HG03571 (cell line): ENCODE data around the gene IGDCC3.

ENCODE experiments used
- ATAC-seq: cut with Tn5 transposase; IDR thresholded peaks from one replicate; pipeline ENCODE4 v1.9.1; 2021; ENCODE audit not compliant: unreplicated experiment

Gene IGDCC3

GRCh38 chr15:65300924-65301441, 76.8 kb downstream of the IGDCC3 start:
- no peak for ATAC-seq

GRCh38 chr15:65298731-65299130, 79.1 kb downstream of the IGDCC3 start:
- no peak for ATAC-seq

GRCh38 chr15:65292938-65293518, 84.8 kb downstream of the IGDCC3 start:
- no peak for ATAC-seq

DNA sequence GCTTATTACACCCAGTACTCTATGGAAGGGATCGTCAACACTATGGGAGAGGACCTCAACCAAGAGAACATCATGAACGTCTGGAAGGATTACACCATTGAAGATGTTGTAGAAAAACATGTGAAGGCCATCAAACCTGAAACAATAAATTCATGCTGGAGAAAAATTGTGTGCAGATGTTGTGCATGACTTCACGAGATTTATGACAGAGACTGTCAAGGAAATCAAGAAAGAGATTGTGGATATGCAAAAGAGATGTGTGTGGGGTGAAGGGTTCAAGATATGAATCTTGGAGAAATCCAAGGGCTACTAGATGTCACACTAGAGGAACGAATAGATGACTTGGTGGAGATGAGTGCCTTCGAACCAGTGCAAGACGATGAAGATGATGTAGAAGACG, 87.6 kb downstream of the IGDCC3 start:
- ATAC-seq, result no peak

DNA sequence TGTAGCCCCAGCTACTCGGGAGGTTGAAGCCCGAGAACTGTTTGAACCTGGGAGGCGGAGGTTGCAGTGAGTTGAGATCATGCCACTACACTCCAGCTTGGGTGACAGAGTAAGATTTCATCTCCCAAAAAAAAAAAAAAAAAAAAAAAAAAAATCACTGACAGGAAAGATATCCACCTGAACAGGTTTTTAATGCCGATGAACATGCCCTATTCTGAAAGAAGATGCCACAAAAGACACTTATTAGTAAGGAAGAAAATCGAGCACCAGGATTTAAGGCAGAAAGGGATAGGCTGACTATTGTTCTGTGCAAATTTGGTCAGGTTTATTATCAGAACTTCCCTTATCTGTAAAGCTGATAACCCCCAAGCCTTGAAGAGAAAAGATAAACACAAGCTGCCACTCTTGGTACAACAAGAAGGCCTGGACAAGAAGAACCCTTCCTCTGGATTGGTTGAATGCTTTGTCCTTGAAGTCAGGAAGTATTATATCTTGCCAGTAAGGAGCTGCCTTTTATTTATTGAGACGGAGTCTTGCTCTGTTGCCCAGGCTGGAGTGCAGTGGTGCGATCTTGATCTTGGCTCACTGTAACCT, 88.4 kb downstream of the IGDCC3 start:
- no peak for ATAC-seq

DNA sequence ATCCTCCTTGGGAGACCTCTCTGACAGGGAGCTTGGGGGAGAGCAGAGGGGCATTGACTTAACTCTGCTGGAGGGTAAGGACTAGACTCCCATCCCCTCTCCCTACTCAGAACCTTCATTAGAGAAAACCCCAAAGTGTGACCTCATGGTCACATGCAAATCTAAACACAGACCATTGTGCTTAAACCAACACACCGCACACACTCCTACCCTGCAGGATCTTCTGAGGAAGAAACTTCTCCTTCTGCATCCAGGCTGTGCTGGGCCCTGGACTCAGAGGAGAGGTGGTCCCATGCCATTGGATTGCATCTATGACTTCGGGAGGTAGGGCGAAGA, 90.3 kb downstream of the IGDCC3 start:
- ATAC-seq, result no peak

DNA sequence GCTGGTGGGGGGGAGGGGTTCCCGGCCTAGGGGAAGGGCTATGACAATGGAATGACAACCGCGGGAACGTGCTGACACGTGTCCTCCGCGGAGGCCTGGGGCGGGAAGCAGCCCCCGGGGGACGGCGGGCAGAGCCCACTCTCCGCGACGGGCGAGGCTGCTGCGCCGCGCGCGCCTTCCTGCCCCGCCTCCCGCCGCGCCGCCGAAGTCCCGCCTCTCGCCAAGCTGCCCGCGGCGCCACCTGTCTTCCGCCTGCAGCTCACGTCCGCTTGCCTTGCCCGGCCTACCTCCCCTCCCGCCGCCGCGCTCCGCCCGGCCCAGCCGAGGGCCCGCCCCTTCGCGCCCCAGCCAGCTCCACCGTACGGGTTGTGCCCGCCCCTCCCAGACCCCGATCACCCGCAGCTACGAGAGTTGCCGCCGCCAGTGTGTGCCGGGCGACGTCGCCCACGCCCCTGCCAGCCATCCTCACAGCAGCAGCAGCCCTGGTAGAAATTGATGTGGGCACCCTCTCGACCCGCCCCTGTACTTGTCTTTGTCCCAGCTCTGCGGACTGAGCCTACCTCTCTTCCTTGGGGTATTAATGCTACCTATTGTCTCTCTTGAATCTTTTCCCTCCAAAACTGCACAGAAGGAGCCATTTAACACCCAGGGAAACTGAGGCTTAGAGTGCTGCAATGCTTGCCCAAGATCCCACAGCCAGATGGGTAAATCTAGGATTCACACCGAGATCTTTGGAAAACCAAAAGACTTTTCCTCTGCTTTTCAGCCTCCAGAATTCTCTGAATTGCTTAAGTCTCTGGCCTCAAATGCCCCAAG, 90.9 kb downstream of the IGDCC3 start, which contains the start of gene PARP16:
TSS of gene PARP16 (minus strand) at position 180 of the 816 bp plus-strand sequence. CDS start 457 bp downstream, outside the sequence.
- peak; percentile 83 for ATAC-seq

GRCh38 chr15:65286069-65286703, 91.6 kb downstream of the IGDCC3 start:
- no peak for ATAC-seq

DNA sequence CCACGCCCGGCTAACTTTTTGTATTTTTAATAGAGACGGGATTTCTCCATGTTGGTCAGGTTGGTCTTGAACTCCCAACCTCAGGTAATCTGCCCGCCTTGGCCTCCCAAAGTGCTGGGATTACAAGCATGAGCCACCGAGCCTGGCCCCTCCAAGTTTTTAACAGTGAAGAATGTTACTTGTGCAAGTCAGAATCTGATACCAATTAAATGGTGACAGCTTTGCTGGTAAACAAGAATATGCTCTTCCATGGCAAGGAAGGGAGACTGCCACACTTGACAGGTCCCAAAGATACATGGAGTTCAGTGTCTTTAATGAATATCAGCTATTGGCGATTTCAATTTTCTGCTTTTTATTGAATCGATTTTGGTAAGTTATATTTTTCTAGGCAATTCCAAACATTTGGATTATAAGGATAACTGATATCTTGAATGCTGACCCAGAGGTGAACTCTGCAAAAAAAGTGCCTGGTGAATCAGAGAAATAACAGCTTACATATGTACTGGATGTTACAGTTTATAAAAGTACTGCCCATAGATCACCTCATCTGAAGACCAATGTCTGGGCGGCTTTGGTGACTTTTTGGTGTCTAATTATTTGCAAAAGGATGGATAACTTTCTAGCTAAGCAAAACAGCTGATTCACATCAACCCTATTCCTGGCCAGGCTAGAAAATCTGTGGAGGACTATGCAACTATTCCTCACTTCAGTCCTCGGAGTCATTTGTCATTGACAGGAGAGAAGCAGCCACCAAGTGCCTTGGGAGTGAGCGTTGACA, 92.3 kb downstream of the IGDCC3 start:
- ATAC-seq, result no peak

DNA sequence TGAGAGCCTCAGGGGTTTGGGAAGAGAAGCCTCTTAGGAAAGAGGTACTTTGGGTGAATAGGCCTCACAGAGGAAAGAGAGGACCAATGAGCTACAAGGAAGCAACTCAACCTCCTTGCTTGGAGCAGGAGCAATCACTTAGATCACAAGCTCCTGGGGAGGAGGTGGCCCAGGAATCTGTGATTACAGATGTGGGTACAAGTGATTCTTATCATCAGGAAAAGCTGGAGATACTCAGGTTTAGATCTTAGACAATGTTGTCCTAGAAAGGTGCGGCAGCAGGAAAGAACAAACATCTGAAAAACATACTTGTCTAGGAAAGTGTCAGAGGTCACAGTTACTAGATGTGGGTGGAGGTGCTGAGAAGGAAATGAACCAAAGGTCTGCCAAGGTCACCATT, 99.3 kb downstream of the IGDCC3 start:
- ATAC-seq, result no peak
